GM21619 (cell line): ENCODE measurements around the gene TBX4.
"Not testable (repeated sequence)": the region's sequence is repeated elsewhere in the genome, so short reads cannot be mapped to it uniquely, and the experiment has no call there.

Source experiments
- ATAC-seq: cut with Tn5 transposase; IDR thresholded peaks from one replicate; pipeline ENCODE4 v1.9.1; 2021; ENCODE audit not compliant: unreplicated experiment

The TBX4 gene

DNA sequence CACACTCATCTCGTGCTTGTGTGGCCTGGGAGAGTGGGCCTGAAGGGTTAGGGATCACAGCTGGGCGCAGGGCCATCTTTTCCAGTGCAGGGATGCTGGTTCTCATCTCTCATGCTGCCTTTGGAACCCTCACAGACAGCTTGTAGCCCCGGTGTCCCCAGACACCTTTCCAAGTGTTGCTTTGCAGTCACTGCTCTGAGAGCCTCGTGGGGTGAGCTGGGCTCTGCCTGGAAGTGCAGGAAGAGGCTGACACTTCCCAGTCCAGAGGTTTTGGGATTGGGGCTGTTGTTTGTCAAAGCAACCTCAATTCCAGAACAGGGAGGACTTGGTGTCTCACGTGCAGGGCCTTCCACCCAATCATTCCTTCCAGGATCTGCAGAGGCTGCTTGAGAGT, 28.2 kb downstream of the TBX4 start:
- ATAC-seq: no peak

DNA sequence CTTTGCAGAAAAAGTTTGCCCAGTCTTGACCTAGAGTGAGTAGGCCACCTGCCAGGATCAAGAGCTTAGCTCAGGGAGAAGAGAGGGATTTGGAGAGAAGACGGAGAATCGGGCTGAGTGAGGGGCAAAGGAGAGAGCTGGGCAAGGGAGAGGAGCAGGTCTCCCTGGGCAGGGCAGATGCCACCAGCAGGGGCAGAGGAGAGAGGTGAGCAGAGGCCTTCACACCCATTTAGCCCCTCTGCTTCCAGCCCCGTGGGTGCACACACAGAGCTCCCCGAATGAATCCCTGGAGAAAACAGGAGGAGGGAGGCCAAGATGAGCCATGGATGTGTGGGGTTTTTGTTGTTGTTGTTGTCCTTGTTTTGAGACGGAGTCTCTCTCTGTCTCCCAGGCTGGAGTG, 29.2 kb downstream of the TBX4 start:
- ATAC-seq: no peak

GRCh38 chr17:61482467-61482866, 30.2 kb downstream of the TBX4 start:
- no peak for ATAC-seq

- no peak for ATAC-seq
Measured at GRCh38 chr17:61483778-61484116, 31.5 kb downstream of the TBX4 start.

GRCh38 chr17:61484174-61484573, 32.0 kb downstream of the TBX4 start:
- ATAC-seq: no peak

DNA sequence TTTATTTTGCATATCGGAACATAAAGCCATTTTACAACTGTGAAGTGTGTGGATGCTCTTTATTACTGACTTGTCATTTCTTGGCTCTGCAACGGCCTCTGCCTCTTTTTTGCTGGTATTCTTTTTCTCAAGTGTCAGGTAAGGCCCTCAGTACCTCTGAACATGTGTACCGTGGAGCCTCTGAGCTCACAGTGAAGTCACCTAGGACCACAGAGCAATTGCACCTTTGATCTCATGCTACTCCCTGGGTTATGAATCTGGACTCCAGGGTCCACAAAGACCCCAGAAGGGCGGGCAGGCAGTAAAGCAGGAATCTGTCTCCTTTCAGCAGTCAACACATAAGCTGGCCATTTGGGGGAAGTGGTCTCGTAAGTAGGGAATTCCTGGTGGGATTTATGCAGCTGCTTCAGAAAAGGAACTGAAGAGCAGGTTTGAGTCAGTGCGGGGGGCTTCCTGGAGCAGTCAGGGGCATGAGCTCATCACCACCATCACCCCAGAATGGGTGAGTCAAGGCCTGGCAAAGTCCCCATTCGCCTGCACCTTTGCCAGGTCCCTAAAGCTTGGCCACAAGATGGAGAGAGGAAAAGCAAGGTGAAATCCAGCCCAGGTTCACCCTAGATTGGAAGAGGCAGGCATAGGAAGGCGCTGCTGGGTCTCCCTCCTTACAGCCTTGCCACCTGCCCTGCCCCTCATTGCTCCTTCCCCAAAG, 33.0 kb downstream of the TBX4 start:
- ATAC-seq: no peak

GRCh38 chr17:61486135-61487120, 34.2 kb downstream of the TBX4 start:
- no peak for ATAC-seq

GRCh38 chr17:61487161-61487988, 35.2 kb downstream of the TBX4 start:
- no peak for ATAC-seq

DNA sequence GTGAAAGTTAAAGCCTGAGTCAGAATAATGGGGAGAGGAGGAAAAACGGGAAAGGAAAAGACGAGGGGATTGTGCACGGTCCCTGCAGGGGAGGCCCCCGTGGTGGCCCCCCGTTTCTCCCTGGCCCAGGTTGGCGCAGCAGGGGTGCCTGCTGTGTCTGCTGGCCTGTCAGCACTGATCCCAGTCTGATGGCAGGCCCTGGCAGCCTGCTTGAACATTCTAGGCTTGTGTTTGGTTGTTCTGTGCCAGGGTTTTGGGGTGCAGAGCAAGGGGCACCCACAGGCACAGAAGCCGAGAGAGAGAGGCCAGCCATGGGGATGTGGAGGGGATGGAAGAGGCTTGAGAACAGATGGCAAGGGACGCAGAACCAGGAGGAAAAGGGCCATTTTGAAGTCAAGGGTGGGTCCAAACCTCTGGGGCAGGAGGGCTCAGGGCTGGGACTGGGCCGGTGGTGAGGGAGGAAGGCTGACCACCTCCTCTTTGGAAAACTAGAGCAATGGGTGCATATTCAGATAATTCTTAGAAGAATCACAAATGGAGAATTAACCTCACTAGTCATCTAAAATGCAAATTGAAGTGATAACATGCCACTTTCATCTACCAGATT, 35.9 kb downstream of the TBX4 start:
- ATAC-seq: no peak

GRCh38 chr17:61488878-61489718, 36.9 kb downstream of the TBX4 start:
- no peak for ATAC-seq

DNA sequence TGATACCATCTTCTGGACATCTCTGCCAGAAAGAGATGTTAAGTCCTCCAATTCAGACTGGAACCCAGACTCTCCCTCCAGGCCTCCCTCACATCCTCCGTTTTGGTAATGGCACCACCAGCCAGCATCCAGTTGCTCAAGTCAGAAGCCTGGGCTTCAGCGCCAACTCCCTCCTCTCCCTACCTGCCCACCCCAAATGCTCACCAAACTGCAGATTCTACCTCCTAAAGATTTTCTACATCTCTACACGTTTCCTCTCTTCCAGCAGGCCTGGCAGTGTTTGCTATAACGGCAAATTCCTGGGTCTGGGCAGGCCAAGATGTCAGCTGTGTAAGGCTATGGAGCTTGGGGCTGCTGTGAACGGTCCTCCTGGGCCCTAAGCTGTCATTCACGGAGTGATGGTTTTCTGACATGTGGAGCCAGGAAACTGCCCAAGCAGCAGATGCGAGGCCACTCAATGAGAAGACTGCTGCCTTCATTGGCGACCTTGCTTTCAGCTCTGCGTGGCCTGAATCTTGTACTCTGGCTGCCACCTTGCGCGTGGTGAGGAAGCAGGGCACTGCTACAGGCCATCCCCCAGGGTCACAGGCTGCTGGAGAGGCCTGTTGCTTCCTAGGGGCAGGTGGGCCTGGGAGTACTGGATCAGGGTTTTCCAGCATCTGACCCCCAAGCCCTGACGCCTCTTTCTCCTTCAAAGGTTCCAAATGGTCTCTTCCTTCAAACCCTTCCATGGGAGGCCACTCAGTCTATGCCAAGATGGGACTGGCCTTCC, 37.7 kb downstream of the TBX4 start:
- ATAC-seq: no peak

- ATAC-seq: no peak
Measured at GRCh38 chr17:61490540-61490975, 38.3 kb downstream of the TBX4 start.

DNA sequence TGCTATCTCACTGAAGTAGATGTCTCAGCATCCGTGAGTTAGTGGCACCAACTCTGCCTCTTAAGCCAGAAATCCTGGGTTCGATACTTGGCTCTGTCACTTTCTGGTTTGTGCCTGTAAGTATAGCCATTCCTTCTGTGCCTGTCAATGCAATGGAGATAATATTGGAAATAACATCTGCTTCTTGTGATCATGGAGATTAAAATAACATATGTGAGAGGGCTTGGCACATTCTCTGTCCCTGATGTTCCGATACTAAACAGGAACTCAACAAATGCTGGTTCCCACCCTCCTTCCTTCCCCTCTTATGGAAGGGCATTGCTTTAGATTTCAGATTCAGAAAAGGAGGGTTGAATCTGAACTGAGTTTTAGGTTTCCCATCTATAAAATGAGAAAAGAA, 39.8 kb downstream of the TBX4 start:
- no peak for ATAC-seq

GRCh38 chr17:61492759-61493526, 40.7 kb downstream of the TBX4 start:
- no peak for ATAC-seq

DNA sequence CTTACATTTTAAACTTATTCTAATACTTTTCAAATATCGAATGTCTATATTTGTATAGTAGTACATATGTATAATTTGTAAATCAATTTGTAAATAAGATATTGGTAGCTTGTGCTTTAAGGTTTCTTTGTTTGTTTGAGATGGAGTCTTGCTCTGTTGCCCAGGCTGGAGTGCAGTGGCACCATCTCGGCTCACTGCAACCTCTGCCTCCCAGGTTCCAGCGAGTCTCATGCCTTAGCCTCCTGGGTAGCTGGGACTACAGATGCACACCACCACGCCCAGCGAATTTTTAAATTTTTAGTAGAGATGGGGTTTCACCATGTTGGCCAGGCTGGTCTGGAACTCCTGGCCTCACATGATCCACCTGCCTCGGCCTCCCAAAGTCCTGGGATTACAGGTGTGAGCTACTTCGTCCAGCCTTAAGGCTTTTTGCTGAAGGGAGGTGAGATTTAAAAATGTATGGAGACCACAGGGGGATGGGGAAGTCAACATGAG, 41.7 kb downstream of the TBX4 start:
- ATAC-seq: not testable (repeated sequence)

- ATAC-seq: no peak
Measured at GRCh38 chr17:61494325-61495160, 42.3 kb downstream of the TBX4 start.

- ATAC-seq: no peak
Measured at GRCh38 chr17:61495161-61495857, 43.1 kb downstream of the TBX4 start.
